A549 treated with CORT108297 at 1 μM for 4 hours (cell line): Measurements from ENCODE around the gene ZBED1. TPM values are rescaled to one million over a fixed set of nuclear protein-coding genes. Genes with fewer than 3 reads are reported as not detected.

ENCODE experiments used
- total RNA-seq: library from RNA; stranded (reverse); fragments of 200-300 nt; extraction: Qiagen RNA extraction; gene quantifications from 5 replicates; pipeline ENCODE4 v1.2.3, GENCODE V29; 2022

ZBED1 gene
- 30.2 to 32.7 TPM (median 30.3 TPM) in 5 replicates for total RNA-seq

DNA sequence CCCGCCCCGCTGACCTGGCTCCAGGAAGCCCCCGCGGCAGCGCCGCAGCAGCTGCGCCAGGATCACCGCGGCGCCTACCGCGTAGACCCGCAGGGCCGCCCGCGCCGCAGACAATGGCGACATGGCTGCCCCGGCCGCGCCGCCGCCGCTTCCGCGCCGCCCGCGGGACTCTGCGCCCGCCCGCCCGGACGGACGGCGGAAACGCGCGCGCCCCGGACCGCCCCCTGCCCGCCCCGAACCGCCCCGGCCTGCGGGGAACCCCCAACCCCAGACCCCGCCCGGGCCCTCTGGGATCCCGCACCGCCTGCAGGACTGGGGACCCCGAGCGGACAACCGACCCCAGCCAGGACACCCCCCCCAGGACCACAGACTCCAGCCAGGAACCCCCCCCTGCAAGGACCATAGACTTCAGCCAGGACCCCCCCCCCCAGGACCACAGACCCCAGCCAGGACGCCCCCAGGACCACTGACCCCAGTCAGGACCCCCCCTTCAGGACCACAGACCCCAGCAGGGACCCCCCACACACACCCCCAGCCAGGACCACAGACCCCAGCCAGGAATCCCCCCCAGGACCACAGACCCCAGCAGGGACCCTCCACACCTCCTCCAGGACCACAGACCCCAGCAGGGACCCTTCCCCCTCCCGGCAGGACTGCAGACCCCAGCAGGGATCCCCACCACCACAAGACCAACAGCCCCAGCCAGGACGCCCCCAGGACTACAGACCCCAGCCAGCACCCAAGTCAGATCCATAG is at the start of gene ZBED1, which contains the start of gene DHRSX:
Gene ZBED1, minus strand, starts transcription at position 174 of the 756 bp plus-strand sequence. CDS start 10,257 bp downstream, outside the sequence.
Gene DHRSX, minus strand, starts transcription at position 174 of the 756 bp plus-strand sequence. Its CDS starts 51 bp downstream, at position 123.

Other genes starting within 250 kb of the ZBED1 start
- gene DHRSX, start within 50 bp of the ZBED1 start, total RNA-seq: 39.2 to 47.3 TPM (median 43.7 TPM) in 5 replicates
- 262 to 274 TPM (median 265 TPM) in 5 replicates for gene CD99, start 190.3 kb upstream of the ZBED1 start, total RNA-seq